H1 (cell line): ENCODE results near the gene NLRP6. TPM values are rescaled to one million over a fixed set of nuclear protein-coding genes. Genes with fewer than 3 reads are reported as not detected.

Experiments used
- ATF3 ChIP-seq: IDR thresholded peaks from 2 replicates; pipeline ENCODE4 v1.6.1; 2011; ENCODE audit warnings: low read depth, mild to moderate bottlenecking, low read length; ENCODE audit not compliant: insufficient read depth
- CBX8 ChIP-seq: fragments of 300-800, 300-1000 bp; sonication (generic); IDR thresholded peaks from 2 replicates; pipeline ENCODE4 v1.7.1; 2016; ENCODE audit warnings: low read depth, low read length, borderline replicate concordance
- CREB1 ChIP-seq: IDR thresholded peaks from 2 replicates; pipeline ENCODE4 v1.6.1; 2012; ENCODE audit warnings: inconsistent platforms
- CTBP2 ChIP-seq: IDR thresholded peaks from 2 replicates; pipeline ENCODE4 v1.7.0; 2011; ENCODE audit warnings: borderline replicate concordance, mild to moderate bottlenecking, moderate library complexity, mixed read lengths, low read length; ENCODE audit not compliant: insufficient read depth, insufficient read length
- EGR1 ChIP-seq: IDR thresholded peaks from 2 replicates; pipeline ENCODE4 v1.6.1; 2011; ENCODE audit warnings: low read depth, low read length, borderline replicate concordance
- EZH2 ChIP-seq: fragments of 200-600 bp; sonication (generic); IDR thresholded peaks from 2 replicates; pipeline ENCODE4 v1.7.1; 2012; ENCODE audit warnings: low read depth, mild to moderate bottlenecking, moderate library complexity, low read length, inconsistent platforms; ENCODE audit not compliant: severe bottlenecking
- FOSL1 ChIP-seq: IDR thresholded peaks from 2 replicates; pipeline ENCODE4 v1.6.1; 2011; ENCODE audit warnings: mild to moderate bottlenecking, low read depth, low read length, moderate library complexity; ENCODE audit not compliant: insufficient read depth
- JUN ChIP-seq: IDR thresholded peaks from 2 replicates; pipeline ENCODE4 v1.6.1; 2011; ENCODE audit warnings: low read depth, mild to moderate bottlenecking, improper control_type of control experiment, low read length
- KDM1A ChIP-seq: fragments of 200-600, 300-600 bp; sonication (generic); IDR thresholded peaks from 2 replicates; pipeline ENCODE4 v1.7.1; 2016; ENCODE audit warnings: mild to moderate bottlenecking, low read length, borderline replicate concordance
- NRF1 ChIP-seq: IDR thresholded peaks from 2 replicates; pipeline ENCODE4 v1.6.1; 2011; ENCODE audit warnings: mild to moderate bottlenecking, low read depth, low read length, improper control_type of control experiment
- RNF2 ChIP-seq: fragments of 200-900, 300-1000 bp; sonication (generic); IDR thresholded peaks from 2 replicates; pipeline ENCODE4 v1.7.1; 2016; ENCODE audit warnings: borderline replicate concordance, low read depth, mild to moderate bottlenecking, antibody characterized with exemption, low read length; ENCODE audit not compliant: poor library complexity, severe bottlenecking; ENCODE audit errors: missing control alignments
- TEAD4 ChIP-seq: IDR thresholded peaks from 2 replicates; pipeline ENCODE4 v1.6.1; 2012; ENCODE audit warnings: low read depth, low read length, inconsistent platforms, mixed read lengths
- polyA plus RNA-seq, 7 experiments: library from polyadenylated mRNA; depleted of rRNA in 3 of 7; stranded (reverse) in 5 of 7; unstranded in 2 of 7; fragments of >200 nt in 5 of 7; fragments of 200-250 nt in 2 of 7; gene quantifications; 1 replicate in 5 of 7; 2 replicates in 1 of 7; 4 replicates in 1 of 7; pipeline versions ENCODE4 v1.2.1 to v1.2.3, GENCODE V29; 2011 to 2013; ENCODE audit warnings: missing spikeins in 2 of 7, mixed read lengths in 2 of 7
- total RNA-seq: library from RNA; stranded (reverse); fragmentation: NEBNext Ultra II Directional; extraction: Animal tissue kit (Norgen Biotek cat#: 25700); gene quantifications from 2 replicates; pipeline ENCODE4 v1.2.1, GENCODE V29; 2021

The NLRP6 gene
- total and polyA plus RNA-seq, 2 of the 8 experiments (the other 6 are each of a cell fraction or from before 2014, with no cell fraction given): not detected

DNA sequence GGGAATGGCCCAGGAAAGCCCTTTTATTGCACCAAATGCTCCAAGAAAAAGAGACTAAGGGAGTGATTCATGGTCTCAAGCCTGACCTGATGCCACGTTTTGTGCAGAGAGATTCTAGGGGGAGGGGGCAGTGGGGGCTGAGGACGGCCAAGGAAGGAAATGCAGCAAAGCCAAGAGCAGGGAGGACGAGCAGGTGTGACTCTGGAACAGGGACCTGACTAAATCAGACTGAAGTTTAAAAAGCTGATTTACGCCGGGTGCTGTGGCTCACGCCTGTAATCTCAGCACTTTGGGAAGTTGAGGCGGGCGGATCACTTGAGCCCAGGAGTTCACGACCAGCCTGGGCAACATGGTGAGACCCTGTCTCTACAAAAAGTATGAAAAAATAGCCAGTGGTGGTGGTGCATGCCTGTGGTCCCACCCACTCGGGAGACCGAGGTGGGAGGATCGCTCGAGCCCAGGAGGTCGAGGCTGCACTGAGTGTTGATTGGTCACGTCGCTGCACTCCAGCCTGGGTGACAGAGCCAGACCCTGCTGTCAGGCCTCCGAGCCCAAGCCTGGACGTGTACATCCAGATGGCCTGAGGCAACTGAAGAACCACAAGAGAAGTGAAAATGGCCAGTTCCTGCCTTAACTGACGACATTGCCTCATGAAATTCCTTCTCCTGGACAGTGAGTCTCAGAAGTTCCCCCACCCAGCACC, 53.3 kb downstream of the NLRP6 start (continued):
- TF ChIP-seq RNF2: no peak
- no peak for TF ChIP-seq JUN
- no peak for TF ChIP-seq EZH2
- no peak for TF ChIP-seq TEAD4
- no peak for TF ChIP-seq FOSL1
- TF ChIP-seq KDM1A: no peak
- no peak for TF ChIP-seq CREB1
- TF ChIP-seq ATF3: no peak
- TF ChIP-seq NRF1: no peak
- no peak for TF ChIP-seq EGR1
- no peak for TF ChIP-seq CTBP2
- no peak for TF ChIP-seq CBX8
